H1 (cell line): ENCODE data around the gene ROGDI. TPM values are rescaled to one million over a fixed set of nuclear protein-coding genes. Genes with fewer than 3 reads are reported as not detected.

Experiments
- CTCF ChIA-PET: fragments of 300-600 bp; sonication (Branson Sonifier 250); formaldehyde crosslinking; loops from one replicate; lab custom pipeline; 2021; ENCODE audit not compliant: partially characterized antibody; lab: Charles Lee
- POLR2A ChIA-PET: fragments of 300-600 bp; sonication (Branson Sonifier 250); formaldehyde crosslinking; loops from one replicate; lab custom pipeline; 2021; ENCODE audit warnings: inconsistent platforms; ENCODE audit not compliant: partially characterized antibody; lab: Charles Lee
- DNase-seq, 2 experiments: peaks; one replicate each; pipeline versions ENCODE4 v3.0.0 to v3.0.0-alpha.2; 2010 to 2022; ENCODE audit warnings: low spot score in 2 of 2, low read depth in 1 of 2, mixed read lengths in 1 of 2
- FAIRE-seq: peaks from 2 replicates; lab custom pipeline; 2011; peaks lifted over from hg19 to GRCh38; lab: Jason Lieb, UNC
- H2AFZ ChIP-seq: 2 replicates; pipeline ENCODE4 v1.8.1; 2012; ENCODE audit warnings: low read length, inconsistent platforms
- H2AK5ac ChIP-seq: 2 replicates; pipeline ENCODE4 v1.6.1; 2013; ENCODE audit warnings: low read depth, low read length
- H2BK120ac ChIP-seq: replicated peaks from 2 replicates; pipeline ENCODE3; 2013; ENCODE audit warnings: low read depth, low read length, inconsistent platforms
- H2BK12ac ChIP-seq: 2 replicates; pipeline ENCODE4 v1.6.1; 2013; ENCODE audit warnings: low read depth, low read length
- H2BK15ac ChIP-seq: 2 replicates; pipeline ENCODE4 v1.6.1; 2013; ENCODE audit warnings: low read length
- H2BK20ac ChIP-seq: 2 replicates; pipeline ENCODE4 v1.6.1; 2013; ENCODE audit warnings: low read length
- H2BK5ac ChIP-seq: 2 replicates; pipeline ENCODE4 v1.6.1; 2013; ENCODE audit warnings: low read depth, low read length
- H3K14ac ChIP-seq: 2 replicates; pipeline ENCODE4 v1.6.1; 2013; ENCODE audit warnings: inconsistent platforms; ENCODE audit not compliant: insufficient read length
- H3K18ac ChIP-seq: 2 replicates; pipeline ENCODE4 v1.6.1; 2013; ENCODE audit warnings: low read length; ENCODE audit errors: extremely low read depth
- H3K23ac ChIP-seq: 2 replicates; pipeline ENCODE4 v1.6.1; 2013; ENCODE audit warnings: inconsistent platforms; ENCODE audit not compliant: insufficient read length
- H3K23me2 ChIP-seq: 2 replicates; pipeline ENCODE4 v1.6.1; 2013; ENCODE audit warnings: low read depth, low read length
- H3K27ac ChIP-seq: 2 replicates; pipeline ENCODE4 v1.6.1; 2011; ENCODE audit warnings: low read depth, low read length, inconsistent platforms
- H3K27me3 ChIP-seq, 4 experiments: replicated peaks in 1 of 4; 1 replicate in 1 of 4; 2 replicates in 3 of 4; pipeline versions ENCODE4 v1.6.1 to v1.8.1; 2011 to 2013; ENCODE audit warnings: low read length in 3 of 4, mild to moderate bottlenecking in 3 of 4, inconsistent platforms in 2 of 4, mixed read lengths in 2 of 4, moderate library complexity in 1 of 4; ENCODE audit not compliant: control insufficient read depth in 3 of 4, insufficient read depth in 3 of 4; ENCODE audit errors: extremely low read depth in 1 of 4
- H3K36me3 ChIP-seq, 4 experiments: 2 replicates each; pipeline versions ENCODE4 v1.6.1 to v1.8.1; 2011 to 2013; ENCODE audit warnings: mild to moderate bottlenecking in 4 of 4, low read length in 3 of 4, moderate library complexity in 2 of 4, control low read depth in 1 of 4, inconsistent platforms in 1 of 4; ENCODE audit not compliant: insufficient read depth in 4 of 4, control insufficient read depth in 2 of 4
- H3K4ac ChIP-seq: replicated peaks from 2 replicates; pipeline ENCODE3; 2013; ENCODE audit warnings: low read length, low read depth, mixed read lengths, inconsistent platforms; ENCODE audit not compliant: insufficient read length
- H3K4me1 ChIP-seq, 4 experiments: replicated peaks in 1 of 4; 1 replicate in 1 of 4; 2 replicates in 3 of 4; pipeline versions ENCODE4 v1.6.1 to v1.8.1; 2011 to 2013; ENCODE audit warnings: low read length in 3 of 4, inconsistent platforms in 2 of 4, mixed read lengths in 1 of 4; ENCODE audit not compliant: insufficient read depth in 4 of 4, control insufficient read depth in 3 of 4
- H3K4me2 ChIP-seq, 2 experiments: 2 replicates each; pipeline versions ENCODE4 v1.6.1 to v1.8.1; 2011 to 2013; ENCODE audit warnings: low read depth in 2 of 2, low read length in 2 of 2, control low read depth in 1 of 2, inconsistent platforms in 1 of 2, mild to moderate bottlenecking in 1 of 2; ENCODE audit not compliant: insufficient read depth in 1 of 2
- H3K4me3 ChIP-seq, 4 experiments: fragments of 200-600, 300-600 bp in 1 of 4; sonication (generic), shearing (Covaris generic), sonication (Bioruptor Twin) in 1 of 4; 2 replicates each; pipeline versions ENCODE4 v1.5.1 to v1.8.1; 2011 to 2016; ENCODE audit warnings: low read length in 4 of 4, low read depth in 3 of 4, control low read depth in 2 of 4, inconsistent platforms in 2 of 4, mild to moderate bottlenecking in 2 of 4, mixed read lengths in 1 of 4, moderate library complexity in 1 of 4; ENCODE audit not compliant: insufficient read depth in 2 of 4; ENCODE audit errors: extremely low read depth in 1 of 4
- H3K56ac ChIP-seq: replicated peaks from 2 replicates; pipeline ENCODE3; 2013; ENCODE audit warnings: low read depth, mild to moderate bottlenecking, mixed read lengths, low read length, inconsistent platforms; ENCODE audit not compliant: insufficient read length
- H3K79me1 ChIP-seq: 2 replicates; pipeline ENCODE4 v1.6.1; 2013; ENCODE audit warnings: low read depth, low read length, control low read depth
- H3K79me2 ChIP-seq, 2 experiments: 2 replicates each; pipeline versions ENCODE4 v1.6.1 to v1.8.1; 2012 to 2013; ENCODE audit warnings: low read length in 2 of 2, mild to moderate bottlenecking in 2 of 2, inconsistent platforms in 1 of 2; ENCODE audit not compliant: insufficient read depth in 2 of 2, control insufficient read depth in 1 of 2
- H3K9ac ChIP-seq, 4 experiments: replicated peaks in 1 of 4; 1 replicate in 1 of 4; 2 replicates in 3 of 4; pipeline versions ENCODE4 v1.6.1 to v1.8.1; 2011 to 2013; ENCODE audit warnings: low read depth in 3 of 4, low read length in 3 of 4, control low read depth in 2 of 4, mild to moderate bottlenecking in 2 of 4, moderate library complexity in 2 of 4, inconsistent platforms in 1 of 4; ENCODE audit errors: extremely low read depth in 1 of 4
- H3K9me3 ChIP-seq, 2 experiments: 2 replicates each; pipeline versions ENCODE4 v1.6.1 to v1.8.1; 2012 to 2013; ENCODE audit warnings: mild to moderate bottlenecking in 2 of 2, moderate library complexity in 2 of 2, control low read depth in 1 of 2, inconsistent platforms in 1 of 2, low read depth in 1 of 2, low read length in 1 of 2, mixed read lengths in 1 of 2; ENCODE audit not compliant: insufficient read depth in 2 of 2
- H4K20me1 ChIP-seq, 2 experiments: replicated peaks in 1 of 2; 2 replicates each; pipeline versions ENCODE3 to v1.8.1; 2011 to 2013; ENCODE audit warnings: inconsistent platforms in 2 of 2, low read length in 2 of 2, mild to moderate bottlenecking in 1 of 2; ENCODE audit not compliant: insufficient read depth in 2 of 2, control insufficient read depth in 1 of 2
- H4K5ac ChIP-seq: 2 replicates; pipeline ENCODE4 v1.6.1; 2013; ENCODE audit warnings: low read length, low read depth, mixed read lengths, inconsistent platforms; ENCODE audit not compliant: insufficient read length
- H4K8ac ChIP-seq: 2 replicates; pipeline ENCODE4 v1.8.0; 2013; ENCODE audit warnings: mild to moderate bottlenecking, moderate library complexity, low read length, inconsistent platforms; ENCODE audit not compliant: insufficient read depth; ENCODE audit errors: extremely low read depth
- H4K91ac ChIP-seq: replicated peaks from 2 replicates; pipeline ENCODE3; 2013; ENCODE audit warnings: low read length, mixed read lengths, inconsistent platforms; ENCODE audit not compliant: insufficient read length
- CHD2 ChIP-seq: IDR thresholded peaks from 2 replicates; pipeline ENCODE4 v1.6.1; 2012; ENCODE audit warnings: low read length, improper control_type of control experiment
- JUND ChIP-seq: IDR thresholded peaks from 2 replicates; pipeline ENCODE4 v1.6.1; 2011; ENCODE audit warnings: mild to moderate bottlenecking, improper control_type of control experiment, low read length
- KDM1A ChIP-seq: fragments of 200-600, 300-600 bp; sonication (generic); IDR thresholded peaks from 2 replicates; pipeline ENCODE4 v1.7.1; 2016; ENCODE audit warnings: mild to moderate bottlenecking, low read length, borderline replicate concordance
- KDM4A ChIP-seq: IDR thresholded peaks from one replicate; pipeline ENCODE4 v1.7.1; 2012; ENCODE audit warnings: low read depth, mild to moderate bottlenecking, moderate library complexity, low read length, inconsistent platforms; ENCODE audit not compliant: severe bottlenecking
- KDM5A ChIP-seq: fragments of 200-600 bp; IDR thresholded peaks from 2 replicates; pipeline ENCODE4 v1.7.1; 2012; ENCODE audit warnings: mild to moderate bottlenecking, low read length, inconsistent platforms, mixed read lengths
- POLR2A ChIP-seq, 2 experiments: IDR thresholded peaks; 1 replicate in 1 of 2; 2 replicates in 1 of 2; pipeline ENCODE4 v1.6.1; 2011; ENCODE audit warnings: low read depth in 2 of 2, low read length in 2 of 2, mild to moderate bottlenecking in 2 of 2; ENCODE audit errors: control extremely low read depth in 1 of 2
- RAD21 ChIP-seq, 2 experiments: IDR thresholded peaks in 1 of 2; conservative IDR thresholded peaks in 1 of 2; 2 replicates each; pipeline ENCODE4 v1.6.1; 2011; ENCODE audit warnings: low read depth in 2 of 2, low read length in 2 of 2, improper control_type of control experiment in 1 of 2, inconsistent platforms in 1 of 2, mild to moderate bottlenecking in 1 of 2, moderate library complexity in 1 of 2
- RNF2 ChIP-seq: fragments of 200-900, 300-1000 bp; sonication (generic); IDR thresholded peaks from 2 replicates; pipeline ENCODE4 v1.7.1; 2016; ENCODE audit warnings: borderline replicate concordance, low read depth, mild to moderate bottlenecking, antibody characterized with exemption, low read length; ENCODE audit not compliant: poor library complexity, severe bottlenecking; ENCODE audit errors: missing control alignments
- TAF1 ChIP-seq: IDR thresholded peaks from 2 replicates; pipeline ENCODE4 v1.6.1; 2011; ENCODE audit warnings: mild to moderate bottlenecking, low read depth, low read length
- USF2 ChIP-seq: IDR thresholded peaks from 2 replicates; pipeline ENCODE4 v1.6.1; 2011; ENCODE audit warnings: low read length, improper control_type of control experiment
- YY1 ChIP-seq: IDR thresholded peaks from 2 replicates; pipeline ENCODE4 v1.6.1; 2011; ENCODE audit warnings: low read depth, mild to moderate bottlenecking, low read length
- ZNF274 ChIP-seq: IDR thresholded peaks from 2 replicates; pipeline ENCODE4 v1.7.0; 2012; ENCODE audit warnings: low read length, borderline replicate concordance; ENCODE audit errors: extremely low read depth
- WGBS, 2 experiments: shearing (Covaris generic) in 1 of 2; methylation state at CpG; one replicate each; pipeline versions ENCODE4 v1.1.6 to v1.1.7; 2013 to 2015; ENCODE audit warnings: low lambda C conversion rate in 2 of 2, mixed read lengths in 2 of 2, inconsistent platforms in 1 of 2, low coverage in 1 of 2, missing lambda C conversion rate in 1 of 2; ENCODE audit not compliant: insufficient replicate concordance in 2 of 2, insufficient coverage in 1 of 2, insufficient read length in 1 of 2; ENCODE audit errors: extremely low coverage in 1 of 2, missing lambda C conversion rate in 1 of 2; 5-methylcytosine and 5-hydroxymethylcytosine counted together
- polyA plus RNA-seq, 7 experiments: library from polyadenylated mRNA; depleted of rRNA in 3 of 7; stranded (reverse) in 5 of 7; unstranded in 2 of 7; fragments of >200 nt in 5 of 7; fragments of 200-250 nt in 2 of 7; gene quantifications; 1 replicate in 5 of 7; 2 replicates in 1 of 7; 4 replicates in 1 of 7; pipeline versions ENCODE4 v1.2.1 to v1.2.3, GENCODE V29; 2011 to 2013; ENCODE audit warnings: missing spikeins in 2 of 7, mixed read lengths in 2 of 7
- total RNA-seq: library from RNA; stranded (reverse); fragmentation: NEBNext Ultra II Directional; extraction: Animal tissue kit (Norgen Biotek cat#: 25700); gene quantifications from 2 replicates; pipeline ENCODE4 v1.2.1, GENCODE V29; 2021

ROGDI gene
- total and polyA plus RNA-seq, 2 of the 8 experiments (the other 6 are each of a cell fraction or from before 2014, with no cell fraction given): 27.4 to 68.4 TPM

GRCh38 chr16:4785758-4786433 is 16.5 kb downstream of the ROGDI start:
- Histone ChIP-seq H2BK120ac (no peak overlapping the region), H4K20me1 (no peaks in the 10 kb centered on the region), H3K27me3 (no peaks in the 10 kb centered on the region; a peak in 1 of 7 replicates), H3K4me2 (no peak overlapping the region), H2BK5ac (no peak overlapping the region), H3K4me3 (no peak overlapping the region), H2BK12ac (no peak overlapping the region), H3K4me1 (peaks cover 0 to 13% (median 4%) of the 10 kb centered on the region in 4 experiments; a peak in 5 of 7 replicates), H3K79me2 (no peaks in the 10 kb centered on the region), H3K79me1 (no peaks in the 10 kb centered on the region), H3K27ac (no peak overlapping the region), H4K91ac (no peak overlapping the region), H3K56ac (no peak overlapping the region), H2AFZ (no peak overlapping the region), H3K23me2 (no peaks in the 10 kb centered on the region), H3K23ac (no peak overlapping the region), H3K9ac (no peak overlapping the region), H3K9me3 (no peaks in the 10 kb centered on the region), H2BK15ac (no peak overlapping the region), H3K14ac (no peak overlapping the region), H3K36me3 (no peaks in the 10 kb centered on the region), H2BK20ac (no peak overlapping the region), H4K8ac (no peak overlapping the region), H2AK5ac (no peak overlapping the region), H3K4ac (no peak overlapping the region), H3K18ac (no peak overlapping the region), H4K5ac (no peak overlapping the region)
- no peak for DNase-seq
- POLR2A ChIA-PET: interaction anchor here (0.6 to 1.7 kb wide), 4 partner anchors 9 to 173 kb away, joined by 3 to 6 read pairs (median 4); no protein-coding TSS in a partner anchor
- FAIRE-seq: no peak
- CTCF ChIA-PET: interaction anchor here (0.6 to 0.7 kb wide), 5 partner anchors 20 to 272 kb away, joined by 3 to 4 read pairs (median 3); no protein-coding TSS in a partner anchor
- WGBS, 2 experiments: 93% methylated on average over 16 of the region's 23 CpGs; no CpG with 5 or more reads in 1 of the 2 experiments
- TF ChIP-seq KDM5A (no peak), USF2 (no peak), ZNF274 (no peak), JUND (no peak), RAD21 (IDR thresholded peaks at IDR 0.05 in 1 of 2, conservative IDR thresholded peaks at IDR 0.05 in 1 of 2; ENCODE audit: low read depth in 2 of 2, low read length in 2 of 2) (no peak), RNF2 (no peak), CHD2 (no peak), TAF1 (no peak), YY1 (no peak), KDM1A (no peak), POLR2A (IDR thresholded peaks at IDR 0.05; ENCODE audit: control extremely low read depth in 1 of 2, low read depth in 2 of 2, low read length in 2 of 2) (no peak), KDM4A (no peak)
